IMR-90 (cell line): Measurements from ENCODE around the gene DCDC1.

Experiments
- CTCF ChIP-seq: conservative IDR thresholded peaks from 2 replicates; pipeline ENCODE4 v1.5.1; 2012; ENCODE audit warnings: mild to moderate bottlenecking, low read depth, low read length, improper control_type of control experiment
- MAFK ChIP-seq: IDR thresholded peaks from 2 replicates; pipeline ENCODE4 v1.6.1; 2012; ENCODE audit warnings: low read depth, low read length, improper control_type of control experiment
- MXI1 ChIP-seq: IDR thresholded peaks from 2 replicates; pipeline ENCODE4 v1.6.1; 2012; ENCODE audit warnings: low read depth, mild to moderate bottlenecking, low read length, moderate library complexity, borderline replicate concordance
- POLR2A ChIP-seq: IDR thresholded peaks from 2 replicates; pipeline ENCODE4 v1.6.1; 2012; ENCODE audit warnings: mild to moderate bottlenecking, low read depth, low read length
- SMC3 ChIP-seq: fragments of 150-350 bp; IDR thresholded peaks from 2 replicates; pipeline ENCODE4 v1.6.1; 2016; ENCODE audit warnings: low read depth, mild to moderate bottlenecking, antibody characterized with exemption, low read length, moderate library complexity

GRCh38 chr11:30860146-30860545 is 509.4 kb downstream of the DCDC1 start:
- no peak for TF ChIP-seq SMC3
- no peak for TF ChIP-seq CTCF
- TF ChIP-seq MXI1: no peak
- TF ChIP-seq POLR2A: no peak
- no peak for TF ChIP-seq MAFK
